Neural cell (in vitro differentiated cells): ENCODE data around the gene SERTAD3.

Experiments
- EZH2 ChIP-seq: fragments of 200-600, 300-800 bp; shearing (Covaris generic), sonication (generic); IDR thresholded peaks from 2 replicates; pipeline ENCODE4 v1.6.1; 2014; ENCODE audit warnings: antibody characterized with exemption, low read length, borderline replicate concordance, mild to moderate bottlenecking; ENCODE audit not compliant: insufficient read depth, poor library complexity, severe bottlenecking
- MXI1 ChIP-seq: fragments of 450-650 bp; conservative IDR thresholded peaks from 2 replicates; pipeline ENCODE4 v1.6.1; 2014; ENCODE audit warnings: antibody characterized with exemption, mild to moderate bottlenecking; ENCODE audit not compliant: poor library complexity, severe bottlenecking
- POLR2AphosphoS5 ChIP-seq: IDR thresholded peaks from 2 replicates; pipeline ENCODE4 v1.6.1; 2012
- RAD21 ChIP-seq: fragments of 450-650 bp; conservative IDR thresholded peaks from 2 replicates; pipeline ENCODE4 v1.6.1; 2014; ENCODE audit warnings: antibody characterized with exemption, mild to moderate bottlenecking, moderate library complexity
- SMC3 ChIP-seq: fragments of 450-650 bp; conservative IDR thresholded peaks from 2 replicates; pipeline ENCODE4 v1.6.1; 2014; ENCODE audit warnings: antibody characterized with exemption, mild to moderate bottlenecking, moderate library complexity; ENCODE audit not compliant: poor library complexity
- TAF1 ChIP-seq: IDR thresholded peaks from 2 replicates; pipeline ENCODE4 v1.6.1; 2012; ENCODE audit warnings: low read depth
- TF ChIP-seq, protein P1 (sequence below): fragments of 450-650 bp; IDR thresholded peaks from 2 replicates; pipeline ENCODE4 v1.5.1; 2014; ENCODE audit warnings: antibody characterized with exemption, mild to moderate bottlenecking, moderate library complexity; ENCODE audit not compliant: poor library complexity, severe bottlenecking
- TF ChIP-seq, protein P2 (sequence below): IDR thresholded peaks from 2 replicates; pipeline ENCODE4 v1.6.1; 2012; ENCODE audit warnings: borderline replicate concordance

DNA sequence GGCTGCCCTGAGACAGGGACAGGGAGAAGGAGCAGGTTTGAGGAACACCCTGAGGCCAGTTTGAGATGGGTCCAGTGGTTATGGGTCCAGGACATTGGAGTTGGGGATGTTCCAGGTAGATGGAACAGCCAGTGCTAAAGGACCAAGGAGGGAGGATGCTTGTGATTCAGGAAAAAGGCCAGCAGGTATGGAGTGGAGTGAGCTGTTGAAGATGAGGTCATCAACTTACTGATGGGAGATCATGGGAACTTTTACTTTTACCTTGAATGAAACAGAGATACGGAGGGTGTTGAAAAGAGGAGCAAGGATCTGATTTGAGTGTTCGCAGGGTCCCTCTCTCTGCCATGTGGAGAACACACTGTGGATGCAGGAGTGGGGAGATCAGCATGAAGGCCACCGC lies 48.1 kb upstream of the SERTAD3 start:
- no peak for TF ChIP-seq TAF1
- TF ChIP-seq, protein P1, sequence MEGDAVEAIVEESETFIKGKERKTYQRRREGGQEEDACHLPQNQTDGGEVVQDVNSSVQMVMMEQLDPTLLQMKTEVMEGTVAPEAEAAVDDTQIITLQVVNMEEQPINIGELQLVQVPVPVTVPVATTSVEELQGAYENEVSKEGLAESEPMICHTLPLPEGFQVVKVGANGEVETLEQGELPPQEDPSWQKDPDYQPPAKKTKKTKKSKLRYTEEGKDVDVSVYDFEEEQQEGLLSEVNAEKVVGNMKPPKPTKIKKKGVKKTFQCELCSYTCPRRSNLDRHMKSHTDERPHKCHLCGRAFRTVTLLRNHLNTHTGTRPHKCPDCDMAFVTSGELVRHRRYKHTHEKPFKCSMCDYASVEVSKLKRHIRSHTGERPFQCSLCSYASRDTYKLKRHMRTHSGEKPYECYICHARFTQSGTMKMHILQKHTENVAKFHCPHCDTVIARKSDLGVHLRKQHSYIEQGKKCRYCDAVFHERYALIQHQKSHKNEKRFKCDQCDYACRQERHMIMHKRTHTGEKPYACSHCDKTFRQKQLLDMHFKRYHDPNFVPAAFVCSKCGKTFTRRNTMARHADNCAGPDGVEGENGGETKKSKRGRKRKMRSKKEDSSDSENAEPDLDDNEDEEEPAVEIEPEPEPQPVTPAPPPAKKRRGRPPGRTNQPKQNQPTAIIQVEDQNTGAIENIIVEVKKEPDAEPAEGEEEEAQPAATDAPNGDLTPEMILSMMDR = no peak
- TF ChIP-seq POLR2AphosphoS5 = no peak
- TF ChIP-seq EZH2 = no peak
- TF ChIP-seq, protein P2, sequence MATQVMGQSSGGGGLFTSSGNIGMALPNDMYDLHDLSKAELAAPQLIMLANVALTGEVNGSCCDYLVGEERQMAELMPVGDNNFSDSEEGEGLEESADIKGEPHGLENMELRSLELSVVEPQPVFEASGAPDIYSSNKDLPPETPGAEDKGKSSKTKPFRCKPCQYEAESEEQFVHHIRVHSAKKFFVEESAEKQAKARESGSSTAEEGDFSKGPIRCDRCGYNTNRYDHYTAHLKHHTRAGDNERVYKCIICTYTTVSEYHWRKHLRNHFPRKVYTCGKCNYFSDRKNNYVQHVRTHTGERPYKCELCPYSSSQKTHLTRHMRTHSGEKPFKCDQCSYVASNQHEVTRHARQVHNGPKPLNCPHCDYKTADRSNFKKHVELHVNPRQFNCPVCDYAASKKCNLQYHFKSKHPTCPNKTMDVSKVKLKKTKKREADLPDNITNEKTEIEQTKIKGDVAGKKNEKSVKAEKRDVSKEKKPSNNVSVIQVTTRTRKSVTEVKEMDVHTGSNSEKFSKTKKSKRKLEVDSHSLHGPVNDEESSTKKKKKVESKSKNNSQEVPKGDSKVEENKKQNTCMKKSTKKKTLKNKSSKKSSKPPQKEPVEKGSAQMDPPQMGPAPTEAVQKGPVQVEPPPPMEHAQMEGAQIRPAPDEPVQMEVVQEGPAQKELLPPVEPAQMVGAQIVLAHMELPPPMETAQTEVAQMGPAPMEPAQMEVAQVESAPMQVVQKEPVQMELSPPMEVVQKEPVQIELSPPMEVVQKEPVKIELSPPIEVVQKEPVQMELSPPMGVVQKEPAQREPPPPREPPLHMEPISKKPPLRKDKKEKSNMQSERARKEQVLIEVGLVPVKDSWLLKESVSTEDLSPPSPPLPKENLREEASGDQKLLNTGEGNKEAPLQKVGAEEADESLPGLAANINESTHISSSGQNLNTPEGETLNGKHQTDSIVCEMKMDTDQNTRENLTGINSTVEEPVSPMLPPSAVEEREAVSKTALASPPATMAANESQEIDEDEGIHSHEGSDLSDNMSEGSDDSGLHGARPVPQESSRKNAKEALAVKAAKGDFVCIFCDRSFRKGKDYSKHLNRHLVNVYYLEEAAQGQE = no peak
- no peak for TF ChIP-seq MXI1
- no peak for TF ChIP-seq RAD21
- no peak for TF ChIP-seq SMC3
